Trophoblast cell (in vitro differentiated cells and primary cell): Measurements from ENCODE around the gene MPEG1.

Source experiments
- DNase-seq, 2 donors: peaks; one replicate each; pipeline ENCODE4 v3.0.0-alpha.2; 2016
- H2AFZ ChIP-seq: 2 replicates; pipeline ENCODE4 v1.6.1; 2013; ENCODE audit warnings: low read length, moderate library complexity, mild to moderate bottlenecking; ENCODE audit not compliant: insufficient read depth, poor library complexity
- H2AK5ac ChIP-seq: 2 replicates; pipeline ENCODE4 v1.6.1; 2013; ENCODE audit warnings: mild to moderate bottlenecking, low read length
- H2BK120ac ChIP-seq: 2 replicates; pipeline ENCODE4 v1.6.1; 2013; ENCODE audit warnings: low read length, mild to moderate bottlenecking, moderate library complexity; ENCODE audit not compliant: insufficient read depth, poor library complexity
- H2BK12ac ChIP-seq: 2 replicates; pipeline ENCODE4 v1.6.1; 2013; ENCODE audit warnings: mild to moderate bottlenecking, low read length, moderate library complexity
- H2BK5ac ChIP-seq: 2 replicates; pipeline ENCODE4 v1.6.1; 2013; ENCODE audit warnings: low read length, low read depth, moderate library complexity, mild to moderate bottlenecking; ENCODE audit not compliant: poor library complexity
- H3K14ac ChIP-seq: 2 replicates; pipeline ENCODE4 v1.6.1; 2013; ENCODE audit warnings: mild to moderate bottlenecking, low read length
- H3K18ac ChIP-seq: 2 replicates; pipeline ENCODE4 v1.6.1; 2013; ENCODE audit warnings: mild to moderate bottlenecking, low read length
- H3K23ac ChIP-seq: 2 replicates; pipeline ENCODE4 v1.6.1; 2013; ENCODE audit warnings: low read length
- H3K27ac ChIP-seq: 2 replicates; pipeline ENCODE4 v1.5.1; 2013; ENCODE audit warnings: low read depth, mild to moderate bottlenecking, inconsistent platforms, low read length, moderate library complexity
- H3K27me3 ChIP-seq: 2 replicates; pipeline ENCODE4 v1.6.1; 2013; ENCODE audit warnings: inconsistent platforms, mild to moderate bottlenecking, low read length, moderate library complexity; ENCODE audit not compliant: insufficient read depth
- H3K36me3 ChIP-seq, 2 experiments: 1 replicate in 1 of 2; 2 replicates in 1 of 2; pipeline ENCODE4 v1.6.1; 2013; ENCODE audit warnings: low read length in 2 of 2, mild to moderate bottlenecking in 2 of 2, moderate library complexity in 1 of 2; ENCODE audit not compliant: insufficient read depth in 2 of 2, control insufficient read depth in 1 of 2
- H3K4ac ChIP-seq: 2 replicates; pipeline ENCODE4 v1.6.1; 2013; ENCODE audit warnings: low read depth, mild to moderate bottlenecking, low read length, moderate library complexity
- H3K4me1 ChIP-seq, 2 experiments: 1 replicate in 1 of 2; 2 replicates in 1 of 2; pipeline ENCODE4 v1.6.1; 2013; ENCODE audit warnings: low read length in 2 of 2, mild to moderate bottlenecking in 2 of 2, moderate library complexity in 1 of 2; ENCODE audit not compliant: insufficient read depth in 2 of 2, control insufficient read depth in 1 of 2
- H3K4me2 ChIP-seq: 2 replicates; pipeline ENCODE4 v1.6.1; 2013; ENCODE audit warnings: inconsistent platforms, mild to moderate bottlenecking, low read length, moderate library complexity
- H3K4me3 ChIP-seq: 2 replicates; pipeline ENCODE4 v1.5.1; 2013; ENCODE audit warnings: mild to moderate bottlenecking, low read depth, low read length, inconsistent platforms
- H3K79me1 ChIP-seq: one replicate; pipeline ENCODE4 v1.6.1; 2013; ENCODE audit warnings: low read length
- H3K79me2 ChIP-seq: 2 replicates; pipeline ENCODE4 v1.6.1; 2013; ENCODE audit warnings: low read length, mild to moderate bottlenecking; ENCODE audit not compliant: control insufficient read depth, insufficient read depth, poor library complexity
- H3K9ac ChIP-seq: 2 replicates; pipeline ENCODE4 v1.6.1; 2013; ENCODE audit warnings: mild to moderate bottlenecking, low read length
- H3K9me3 ChIP-seq: 2 replicates; pipeline ENCODE4 v1.6.1; 2013; ENCODE audit warnings: low read depth, mild to moderate bottlenecking, control low read depth, inconsistent platforms, low read length; ENCODE audit not compliant: insufficient read depth
- H4K12ac ChIP-seq: 2 replicates; pipeline ENCODE4 v1.6.1; 2013; ENCODE audit warnings: low read depth, mild to moderate bottlenecking, low read length, moderate library complexity
- H4K8ac ChIP-seq: 2 replicates; pipeline ENCODE4 v1.6.1; 2013; ENCODE audit warnings: low read depth, mild to moderate bottlenecking, low read length, moderate library complexity
- H4K91ac ChIP-seq: one replicate; pipeline ENCODE4 v1.6.1; 2013; ENCODE audit warnings: low read depth, mild to moderate bottlenecking, low read length, moderate library complexity
- WGBS: extraction: QIAGEN DNeasy Blood & Tissue Kit; methylation state at CpG from one replicate; pipeline ENCODE4 v1.1.7; 2013; ENCODE audit warnings: missing lambda C conversion rate; ENCODE audit not compliant: insufficient read length, insufficient coverage; ENCODE audit errors: extremely low coverage; 5-methylcytosine and 5-hydroxymethylcytosine counted together

MPEG1 gene

GRCh38 chr11:59205648-59206047, 7.1 kb downstream of the MPEG1 start:
- Histone ChIP-seq H3K36me3 (peaks cover 16 to 26% of the 10 kb centered on the region in 2 experiments), H4K91ac (no peak overlapping the region), H3K27me3 (no peaks in the 10 kb centered on the region), H3K4me2 (no peak overlapping the region), H3K14ac (no peak overlapping the region), H2BK5ac (no peak overlapping the region), H2AFZ (no peak overlapping the region), H3K18ac (no peak overlapping the region), H3K4me1 (peaks cover 3 to 6% of the 10 kb centered on the region in 2 experiments), H3K4ac (no peak overlapping the region), H2AK5ac (no peak overlapping the region), H2BK120ac (no peak overlapping the region), H3K79me1 (no peaks in the 10 kb centered on the region), H2BK12ac (no peak overlapping the region), H3K9me3 (no peaks in the 10 kb centered on the region), H3K79me2 (no peaks in the 10 kb centered on the region), H3K23ac (no peak overlapping the region), H3K27ac (no peak overlapping the region), H4K8ac (no peak overlapping the region), H3K9ac (no peak overlapping the region), H3K4me3 (no peak overlapping the region), H4K12ac (no peak overlapping the region)
- no CpG with 5 or more reads among the region's 7 CpGs for WGBS
- DNase-seq = no peak

GRCh38 chr11:59204746-59205145, 8.0 kb downstream of the MPEG1 start:
- Histone ChIP-seq H3K9me3 (no peaks in the 10 kb centered on the region), H3K27me3 (no peaks in the 10 kb centered on the region), H3K18ac (no peak overlapping the region), H3K14ac (no peak overlapping the region), H4K12ac (no peak overlapping the region), H2AFZ (no peak overlapping the region), H3K4ac (no peak overlapping the region), H2AK5ac (no peak overlapping the region), H3K4me2 (no peak overlapping the region), H3K79me2 (no peaks in the 10 kb centered on the region), H3K4me1 (peaks cover 3 to 6% of the 10 kb centered on the region in 2 experiments), H4K8ac (no peak overlapping the region), H3K27ac (no peak overlapping the region), H2BK5ac (no peak overlapping the region), H3K79me1 (no peaks in the 10 kb centered on the region), H3K36me3 (peaks cover 16 to 29% of the 10 kb centered on the region in 2 experiments), H4K91ac (no peak overlapping the region), H2BK120ac (no peak overlapping the region), H3K9ac (no peak overlapping the region), H3K23ac (no peak overlapping the region), H3K4me3 (no peak overlapping the region), H2BK12ac (no peak overlapping the region)
- no CpG with 5 or more reads among the region's 3 CpGs for WGBS
- DNase-seq = no peak

GRCh38 chr11:59201353-59201752, 11.4 kb downstream of the MPEG1 start:
- H2AK5ac ChIP-seq = no peak overlapping the region
- H3K27me3 ChIP-seq = no peaks in the 10 kb centered on the region
- H2BK12ac ChIP-seq = no peak overlapping the region
- no peak overlapping the region for H3K4me2 ChIP-seq
- H3K23ac ChIP-seq = no peak overlapping the region
- no peak overlapping the region for H3K4ac ChIP-seq
- no peaks in the 10 kb centered on the region for H3K79me1 ChIP-seq
- peaks cover 3% of the 10 kb centered on the region for H3K9me3 ChIP-seq
- H3K36me3 ChIP-seq = peaks cover 26 to 43% of the 10 kb centered on the region in 2 experiments
- H2AFZ ChIP-seq = no peak overlapping the region
- H2BK120ac ChIP-seq = no peak overlapping the region
- H3K4me3 ChIP-seq = no peak overlapping the region
- no peak overlapping the region for H3K27ac ChIP-seq
- no peak overlapping the region for H3K14ac ChIP-seq
- H3K18ac ChIP-seq = no peak overlapping the region
- H3K9ac ChIP-seq = no peak overlapping the region
- H4K91ac ChIP-seq = no peak overlapping the region
- no CpG with 5 or more reads among the region's 3 CpGs for WGBS
- H4K8ac ChIP-seq = no peak overlapping the region
- DNase-seq = peak in 1 of 2 donors; percentile 47
- H4K12ac ChIP-seq = no peak overlapping the region
- H3K4me1 ChIP-seq = peaks cover 3 to 6% of the 10 kb centered on the region in 2 experiments
- H2BK5ac ChIP-seq = no peak overlapping the region
- no peaks in the 10 kb centered on the region for H3K79me2 ChIP-seq

GRCh38 chr11:59200423-59200746, 12.3 kb downstream of the MPEG1 start:
- no CpG with 5 or more reads among the region's 4 CpGs for WGBS
- Histone ChIP-seq H2AK5ac (no peak overlapping the region), H3K4me1 (peaks cover 3 to 6% of the 10 kb centered on the region in 2 experiments), H3K4me3 (no peak overlapping the region), H3K4me2 (no peak overlapping the region), H3K79me1 (no peaks in the 10 kb centered on the region), H4K12ac (no peak overlapping the region), H2BK12ac (no peak overlapping the region), H3K23ac (no peak overlapping the region), H4K8ac (no peak overlapping the region), H2AFZ (no peak overlapping the region), H3K36me3 (peaks cover 22 to 39% of the 10 kb centered on the region in 2 experiments), H3K27ac (no peak overlapping the region), H4K91ac (no peak overlapping the region), H3K9me3 (peaks cover 3% of the 10 kb centered on the region), H2BK5ac (no peak overlapping the region), H3K14ac (no peak overlapping the region), H2BK120ac (no peak overlapping the region), H3K79me2 (no peaks in the 10 kb centered on the region), H3K4ac (no peak overlapping the region), H3K27me3 (no peaks in the 10 kb centered on the region), H3K9ac (no peak overlapping the region), H3K18ac (no peak overlapping the region)
- no peak for DNase-seq
